ENCODE data around the gene SSTR3. TPM values are rescaled to one million over a fixed set of nuclear protein-coding genes. Genes with fewer than 3 reads are reported as not detected.

Gene SSTR3
- total and polyA plus RNA-seq, 4 donors = 0.19 TPM; not detected in 3

GRCh38 chr22:37205046-37205445 lies 7.2 kb downstream of the SSTR3 start:
- WGBS = 91% methylated on average over 5 of the region's 5 CpGs
- Histone ChIP-seq H3K4me1 (ENCODE audit: control insufficient read depth in 4 of 4, insufficient read depth in 4 of 4, low read length in 3 of 4) (peaks cover 0 to 4% (median under 1%) of the 10 kb centered on the region in 4 donors), H3K27ac (ENCODE audit: low read depth in 1 of 2, low read length in 2 of 2) (no peak overlapping the region), H3K27me3 (ENCODE audit: control insufficient read depth in 4 of 4, insufficient read depth in 4 of 4, low read length in 3 of 4) (no peaks in the 10 kb centered on the region), H3K9me3 (ENCODE audit: control insufficient read depth in 4 of 4, low read length in 3 of 4) (no peaks in the 10 kb centered on the region), H3K36me3 (ENCODE audit: control insufficient read depth in 4 of 4, insufficient read depth in 3 of 4, low read depth in 1 of 4, low read length in 3 of 4) (no peaks in the 10 kb centered on the region), H3K9ac (ENCODE audit: low read depth in 1 of 2, low read length in 2 of 2) (no peak overlapping the region), H3K4me3 (ENCODE audit: low read depth in 1 of 3, low read length in 3 of 3) (no peak overlapping the region)
- TF ChIP-seq RXRA (IDR thresholded peaks at IDR 0.05) = no peak
- no peak for TF ChIP-seq RAD21 (IDR thresholded peaks at IDR 0.05)
- no peak for TF ChIP-seq NR2F2 (IDR thresholded peaks at IDR 0.05)
- no peak for TF ChIP-seq YY1 (IDR thresholded peaks at IDR 0.05)
- TF ChIP-seq GABPA (IDR thresholded peaks at IDR 0.05 in 1 of 2, conservative IDR thresholded peaks at IDR 0.05 in 1 of 2) = no peak
- no peak for TF ChIP-seq FOXA2 (IDR thresholded peaks at IDR 0.05)
- TF ChIP-seq REST (IDR thresholded peaks at IDR 0.05) = no peak
- TF ChIP-seq CTCF (IDR thresholded peaks at IDR 0.05; ENCODE audit: low read depth, low read length, missing input control) = no peak
- no peak for TF ChIP-seq JUND (IDR thresholded peaks at IDR 0.05)
- no peak for TF ChIP-seq EGR1 (IDR thresholded peaks at IDR 0.05; ENCODE audit: low read depth in 2 of 2)
- TF ChIP-seq HNF4A (conservative IDR thresholded peaks at IDR 0.05) = no peak
- no peak for TF ChIP-seq FOXA1 (IDR thresholded peaks at IDR 0.05)
- TF ChIP-seq TAF1 (conservative IDR thresholded peaks at IDR 0.05) = no peak
- TF ChIP-seq MAX (IDR thresholded peaks at IDR 0.05) = no peak
- no peak for TF ChIP-seq SP1 (IDR thresholded peaks at IDR 0.05)
- no peak for TF ChIP-seq ATF3 (IDR thresholded peaks at IDR 0.05)
- no peak for DNase-seq (ENCODE audit: low spot score)

- H3K9me3 ChIP-seq (ENCODE audit: control insufficient read depth in 4 of 4, low read length in 3 of 4) = no peaks in the 10 kb centered on the region
- WGBS = 90% methylated on average over 5 of the region's 5 CpGs
- no peak for DNase-seq (ENCODE audit: low spot score)
- H3K4me1 ChIP-seq (ENCODE audit: control insufficient read depth in 4 of 4, insufficient read depth in 4 of 4, low read length in 3 of 4) = peaks cover 5 to 10% (median 6%) of the 10 kb centered on the region in 4 donors
- H3K36me3 ChIP-seq (ENCODE audit: control insufficient read depth in 4 of 4, insufficient read depth in 3 of 4, low read depth in 1 of 4, low read length in 3 of 4) = no peaks in the 10 kb centered on the region
- TF ChIP-seq SP1 (IDR thresholded peaks at IDR 0.05) (no peak), GABPA (IDR thresholded peaks at IDR 0.05 in 1 of 2, conservative IDR thresholded peaks at IDR 0.05 in 1 of 2) (no peak)
- H3K27ac ChIP-seq (ENCODE audit: low read depth in 1 of 2, low read length in 2 of 2) = no peak overlapping the region
- H3K4me3 ChIP-seq (ENCODE audit: low read depth in 1 of 3, low read length in 3 of 3) = no peak overlapping the region
- H3K9ac ChIP-seq (ENCODE audit: low read depth in 1 of 2, low read length in 2 of 2) = no peak overlapping the region
- no peaks in the 10 kb centered on the region for H3K27me3 ChIP-seq (ENCODE audit: control insufficient read depth in 4 of 4, insufficient read depth in 4 of 4, low read length in 3 of 4)
These were observed 8.1 kb downstream of the SSTR3 start for GRCh38 chr22:37204045-37204655.

All from liver (tissue), 9 donors.